Neural cell (in vitro differentiated cells): Measurements from ENCODE around the gene SDK2.

Experiments
- EP300 ChIP-seq: fragments of 450-650 bp; conservative IDR thresholded peaks from 2 replicates; pipeline ENCODE4 v1.6.1; 2014; ENCODE audit warnings: antibody characterized with exemption, mild to moderate bottlenecking, moderate library complexity; ENCODE audit not compliant: poor library complexity, severe bottlenecking
- EZH2 ChIP-seq: fragments of 200-600, 300-800 bp; shearing (Covaris generic), sonication (generic); IDR thresholded peaks from 2 replicates; pipeline ENCODE4 v1.6.1; 2014; ENCODE audit warnings: antibody characterized with exemption, low read length, borderline replicate concordance, mild to moderate bottlenecking; ENCODE audit not compliant: insufficient read depth, poor library complexity, severe bottlenecking
- POLR2AphosphoS5 ChIP-seq: IDR thresholded peaks from 2 replicates; pipeline ENCODE4 v1.6.1; 2012
- RAD21 ChIP-seq: fragments of 450-650 bp; conservative IDR thresholded peaks from 2 replicates; pipeline ENCODE4 v1.6.1; 2014; ENCODE audit warnings: antibody characterized with exemption, mild to moderate bottlenecking, moderate library complexity
- TF ChIP-seq, protein P1 (sequence below): fragments of 450-650 bp; IDR thresholded peaks from 2 replicates; pipeline ENCODE4 v1.5.1; 2014; ENCODE audit warnings: antibody characterized with exemption, mild to moderate bottlenecking, moderate library complexity; ENCODE audit not compliant: poor library complexity, severe bottlenecking

DNA sequence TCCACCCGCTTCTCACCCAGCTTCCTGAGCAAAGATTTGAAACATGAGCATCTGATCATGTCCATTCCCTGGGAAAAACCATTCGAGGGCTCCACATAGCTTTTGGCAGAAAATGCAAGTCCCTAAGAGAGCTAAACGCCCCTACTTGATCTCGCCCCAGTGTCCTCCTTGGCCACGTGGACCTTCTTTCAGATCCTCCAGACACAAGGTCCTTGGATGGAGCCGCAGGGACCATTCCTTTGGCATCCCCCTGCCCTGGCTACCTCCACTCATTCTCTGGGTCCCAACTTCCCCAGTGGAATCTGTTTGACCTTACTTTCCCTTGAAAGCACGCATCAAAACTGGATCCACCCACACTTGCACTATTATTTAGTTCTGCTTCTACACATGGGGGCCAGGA, 146.5 kb downstream of the SDK2 start:
- TF ChIP-seq POLR2AphosphoS5: no peak
- TF ChIP-seq EZH2: no peak
- TF ChIP-seq RAD21: no peak
- TF ChIP-seq, protein P1, sequence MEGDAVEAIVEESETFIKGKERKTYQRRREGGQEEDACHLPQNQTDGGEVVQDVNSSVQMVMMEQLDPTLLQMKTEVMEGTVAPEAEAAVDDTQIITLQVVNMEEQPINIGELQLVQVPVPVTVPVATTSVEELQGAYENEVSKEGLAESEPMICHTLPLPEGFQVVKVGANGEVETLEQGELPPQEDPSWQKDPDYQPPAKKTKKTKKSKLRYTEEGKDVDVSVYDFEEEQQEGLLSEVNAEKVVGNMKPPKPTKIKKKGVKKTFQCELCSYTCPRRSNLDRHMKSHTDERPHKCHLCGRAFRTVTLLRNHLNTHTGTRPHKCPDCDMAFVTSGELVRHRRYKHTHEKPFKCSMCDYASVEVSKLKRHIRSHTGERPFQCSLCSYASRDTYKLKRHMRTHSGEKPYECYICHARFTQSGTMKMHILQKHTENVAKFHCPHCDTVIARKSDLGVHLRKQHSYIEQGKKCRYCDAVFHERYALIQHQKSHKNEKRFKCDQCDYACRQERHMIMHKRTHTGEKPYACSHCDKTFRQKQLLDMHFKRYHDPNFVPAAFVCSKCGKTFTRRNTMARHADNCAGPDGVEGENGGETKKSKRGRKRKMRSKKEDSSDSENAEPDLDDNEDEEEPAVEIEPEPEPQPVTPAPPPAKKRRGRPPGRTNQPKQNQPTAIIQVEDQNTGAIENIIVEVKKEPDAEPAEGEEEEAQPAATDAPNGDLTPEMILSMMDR: no peak
- no peak for TF ChIP-seq EP300
